HepG2 (cell line): ENCODE data around the gene PPP2R5B. TPM values are rescaled to one million over a fixed set of nuclear protein-coding genes. Genes with fewer than 3 reads are reported as not detected.

Experiments used
- ATF7 ChIP-seq, 2 experiments: fragments of 450-650 bp in 1 of 2; sonication (generic) in 1 of 2; formaldehyde crosslinking in 1 of 2; IDR thresholded peaks; 2 replicates each; pipeline versions ENCODE4 v1.4.0 to v1.6.1; 2016 to 2020; ENCODE audit warnings: antibody characterized with exemption in 1 of 2, mild to moderate bottlenecking in 1 of 2, missing genetic modification reagents in 1 of 2
- CHD4 ChIP-seq: fragments of 200-600 bp; sonication (generic); IDR thresholded peaks from 2 replicates; pipeline ENCODE4 v1.7.0; 2017; ENCODE audit warnings: mild to moderate bottlenecking, low read length, borderline replicate concordance
- E2F1 ChIP-seq: sonication (generic); formaldehyde crosslinking; IDR thresholded peaks from 2 replicates; pipeline ENCODE4 v1.5.0; 2020; ENCODE audit warnings: missing genetic modification reagents
- FOSL2 ChIP-seq: sonication (generic); formaldehyde crosslinking; IDR thresholded peaks from 2 replicates; pipeline ENCODE4 v1.4.0; 2020; ENCODE audit warnings: missing genetic modification reagents
- FOXP1 ChIP-seq, 2 experiments: fragments of 450-650 bp in 1 of 2; IDR thresholded peaks; 2 replicates each; pipeline ENCODE4 v1.6.1; 2017 to 2018; ENCODE audit warnings: antibody characterized with exemption in 1 of 2
- HES4 ChIP-seq: sonication (generic); formaldehyde crosslinking; IDR thresholded peaks from 2 replicates; pipeline ENCODE4 v1.9.0; 2021; ENCODE audit warnings: mild to moderate bottlenecking, missing genetic modification reagents, borderline replicate concordance
- HIVEP1 ChIP-seq: sonication (generic); formaldehyde crosslinking; IDR thresholded peaks from 2 replicates; pipeline ENCODE4 v1.4.0; 2020; ENCODE audit warnings: mild to moderate bottlenecking, missing genetic modification reagents
- HOXA5 ChIP-seq: sonication (generic); formaldehyde crosslinking; IDR thresholded peaks from 2 replicates; pipeline ENCODE4 v1.4.0; 2020; ENCODE audit warnings: missing genetic modification reagents
- HOXD1 ChIP-seq: sonication (generic); formaldehyde crosslinking; IDR thresholded peaks from 2 replicates; pipeline ENCODE4 v1.5.0; 2020; ENCODE audit warnings: missing genetic modification reagents
- NR0B2 ChIP-seq: sonication (generic); formaldehyde crosslinking; IDR thresholded peaks from 2 replicates; pipeline ENCODE4 v1.4.0; 2020; ENCODE audit warnings: mild to moderate bottlenecking, missing genetic modification reagents
- RFXAP ChIP-seq: sonication (generic); formaldehyde crosslinking; IDR thresholded peaks from 2 replicates; pipeline ENCODE4 v1.4.0; 2020; ENCODE audit warnings: missing genetic modification reagents, borderline replicate concordance
- ZIK1 ChIP-seq: sonication (generic); formaldehyde crosslinking; IDR thresholded peaks from 2 replicates; pipeline ENCODE4 v1.5.0; 2020; ENCODE audit warnings: mild to moderate bottlenecking, low read depth, missing genetic modification reagents, borderline replicate concordance
- ZNF292 ChIP-seq: sonication (generic); formaldehyde crosslinking; IDR thresholded peaks from 2 replicates; pipeline ENCODE4 v1.8.1; 2022; ENCODE audit warnings: mild to moderate bottlenecking, low read depth, missing genetic modification reagents, borderline replicate concordance
- ZNF333 ChIP-seq: sonication (generic); formaldehyde crosslinking; IDR thresholded peaks from 2 replicates; pipeline ENCODE4 v1.4.0; 2020; ENCODE audit warnings: mild to moderate bottlenecking, missing genetic modification reagents, borderline replicate concordance
- ZNF530 ChIP-seq: sonication (generic); formaldehyde crosslinking; IDR thresholded peaks from 2 replicates; pipeline ENCODE4 v1.5.0; 2020; ENCODE audit warnings: low read depth, mild to moderate bottlenecking, missing genetic modification reagents
- ZNF597 ChIP-seq: sonication (generic); formaldehyde crosslinking; IDR thresholded peaks from 2 replicates; pipeline ENCODE4 v1.5.0; 2020; ENCODE audit warnings: missing genetic modification reagents
- ZNF605 ChIP-seq: sonication (generic); formaldehyde crosslinking; IDR thresholded peaks from 2 replicates; pipeline ENCODE4 v1.8.0; 2022; ENCODE audit warnings: mild to moderate bottlenecking, missing genetic modification reagents
- ZNF766 ChIP-seq: sonication (generic); formaldehyde crosslinking; IDR thresholded peaks from 2 replicates; pipeline ENCODE4 v1.5.0; 2020; ENCODE audit warnings: missing genetic modification reagents, borderline replicate concordance
- ZNF776 ChIP-seq: sonication (generic); formaldehyde crosslinking; IDR thresholded peaks from 2 replicates; pipeline ENCODE4 v1.4.0; 2020; ENCODE audit warnings: mild to moderate bottlenecking, missing genetic modification reagents
- ZNF782 ChIP-seq: sonication (generic); formaldehyde crosslinking; IDR thresholded peaks from 2 replicates; pipeline ENCODE4 v1.4.0; 2020; ENCODE audit warnings: missing genetic modification reagents, mild to moderate bottlenecking, borderline replicate concordance
- ZNF841 ChIP-seq: sonication (generic); formaldehyde crosslinking; IDR thresholded peaks from 2 replicates; pipeline ENCODE4 v1.8.1; 2023; ENCODE audit warnings: missing genetic modification reagents, borderline replicate concordance
- polyA plus RNA-seq, 8 experiments: library from polyadenylated mRNA; depleted of rRNA in 3 of 8; stranded (reverse) in 7 of 8; unstranded in 1 of 8; fragments of >200 nt; fragmentation: Illumina TruSeq in 4 of 8; extraction: Trizol in 4 of 8; gene quantifications; 2 replicates each; pipeline versions ENCODE4 v1.2.1 to v1.2.3, GENCODE V29; 2011 to 2016; ENCODE audit warnings: low read depth in 4 of 8, missing spikeins in 1 of 8, mixed read lengths in 1 of 8; ENCODE audit not compliant: insufficient read depth in 1 of 8
- total RNA-seq, 5 experiments: library from RNA; depleted of rRNA; stranded (reverse); fragments of >200 nt; fragmentation: Illumina TruSeq; extraction: Trizol; gene quantifications; 2 replicates each; pipeline ENCODE4 v1.2.3, GENCODE V29; 2016; ENCODE audit warnings: low read depth in 1 of 5
- TF ChIP-seq, protein P1 (sequence below): sonication (generic); formaldehyde crosslinking; IDR thresholded peaks from 2 replicates; pipeline ENCODE4 v1.8.1; 2023; ENCODE audit warnings: mild to moderate bottlenecking, missing genetic modification reagents, borderline replicate concordance
- TF ChIP-seq, protein P2 (sequence below): sonication (generic); formaldehyde crosslinking; IDR thresholded peaks from 2 replicates; pipeline ENCODE4 v1.4.0; 2020; ENCODE audit warnings: mild to moderate bottlenecking, missing genetic modification reagents
- TF ChIP-seq, protein P3 (sequence below): sonication (generic); formaldehyde crosslinking; IDR thresholded peaks from 2 replicates; pipeline ENCODE4 v1.4.0; 2020; ENCODE audit warnings: missing genetic modification reagents

The PPP2R5B gene
- total and polyA plus RNA-seq, 2 of the 13 experiments (the other 11 are each of a cell fraction or from before 2014, with no cell fraction given), result 2.3 to 8.3 TPM

- TF ChIP-seq ZNF597 (CRISPR knock-in tag), result no peak
- TF ChIP-seq, protein P1, sequence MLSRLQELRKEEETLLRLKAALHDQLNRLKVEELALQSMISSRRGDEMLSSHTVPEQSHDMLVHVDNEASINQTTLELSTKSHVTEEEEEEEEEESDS (CRISPR knock-in tag), result peak; percentile 84; the same call in 1 of the 2 replicates
- TF ChIP-seq, protein P2, sequence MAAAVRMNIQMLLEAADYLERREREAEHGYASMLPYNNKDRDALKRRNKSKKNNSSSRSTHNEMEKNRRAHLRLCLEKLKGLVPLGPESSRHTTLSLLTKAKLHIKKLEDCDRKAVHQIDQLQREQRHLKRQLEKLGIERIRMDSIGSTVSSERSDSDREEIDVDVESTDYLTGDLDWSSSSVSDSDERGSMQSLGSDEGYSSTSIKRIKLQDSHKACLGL (CRISPR knock-in tag), result peak; percentile 57; the same call in 1 of the 2 replicates
- TF ChIP-seq ZNF333 (CRISPR knock-in tag), result 0 out of 2 replicates have a peak, but pooled peaks have one; percentile 68
- peak; percentile 36; the same call in 1 of the 2 replicates for TF ChIP-seq FOSL2
- TF ChIP-seq, protein P3, sequence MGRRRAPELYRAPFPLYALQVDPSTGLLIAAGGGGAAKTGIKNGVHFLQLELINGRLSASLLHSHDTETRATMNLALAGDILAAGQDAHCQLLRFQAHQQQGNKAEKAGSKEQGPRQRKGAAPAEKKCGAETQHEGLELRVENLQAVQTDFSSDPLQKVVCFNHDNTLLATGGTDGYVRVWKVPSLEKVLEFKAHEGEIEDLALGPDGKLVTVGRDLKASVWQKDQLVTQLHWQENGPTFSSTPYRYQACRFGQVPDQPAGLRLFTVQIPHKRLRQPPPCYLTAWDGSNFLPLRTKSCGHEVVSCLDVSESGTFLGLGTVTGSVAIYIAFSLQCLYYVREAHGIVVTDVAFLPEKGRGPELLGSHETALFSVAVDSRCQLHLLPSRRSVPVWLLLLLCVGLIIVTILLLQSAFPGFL, result 0 out of 2 replicates have a peak, but pooled peaks have one; percentile 70
- peak; percentile 82; the same call in 1 of the 2 replicates for TF ChIP-seq NR0B2 (CRISPR knock-in tag)
- TF ChIP-seq E2F1, result no peak
- no peak for TF ChIP-seq ZNF782 (CRISPR knock-in tag)
- peak; percentile 84; the same call in 1 of the 2 replicates for TF ChIP-seq ZNF776 (CRISPR knock-in tag)
- no peak for TF ChIP-seq ZNF292 (CRISPR knock-in tag)
- peak; percentile 37; the same call in 1 of the 2 replicates for TF ChIP-seq ZIK1 (CRISPR knock-in tag)
- TF ChIP-seq ZNF766 (CRISPR knock-in tag), result 0 out of 2 replicates have a peak, but pooled peaks have one; percentile 18
- no peak for TF ChIP-seq FOXP1 (IDR thresholded peaks at IDR 0.05)
- TF ChIP-seq FOXP1 (CRISPR knock-in tag; IDR thresholded peaks at IDR 0.05), result no peak
- TF ChIP-seq HIVEP1 (CRISPR knock-in tag), result peak; percentile 61
- TF ChIP-seq CHD4, result no peak
- no peak for TF ChIP-seq HES4
- TF ChIP-seq ZNF605 (CRISPR knock-in tag), result peak; percentile 58; the same call in 1 of the 2 replicates
- peak; percentile 68; the same call in 1 of the 2 replicates for TF ChIP-seq RFXAP
- no peak for TF ChIP-seq ZNF530 (CRISPR knock-in tag)
- no peak for TF ChIP-seq ZNF841 (CRISPR knock-in tag)
- 0 out of 2 replicates have a peak, but pooled peaks have one; percentile 59 for TF ChIP-seq HOXD1
- peak; percentile 87; the same call in 1 of the 2 replicates for TF ChIP-seq HOXA5 (CRISPR knock-in tag)
- TF ChIP-seq ATF7 (IDR thresholded peaks at IDR 0.05), result no peak
- no peak for TF ChIP-seq ATF7 (CRISPR knock-in tag; IDR thresholded peaks at IDR 0.05)
Observed at GRCh38 chr11:64887757-64888405, 36.6 kb upstream of the PPP2R5B start (continued).
